ENCODE results near the gene NT5C2.

DNA sequence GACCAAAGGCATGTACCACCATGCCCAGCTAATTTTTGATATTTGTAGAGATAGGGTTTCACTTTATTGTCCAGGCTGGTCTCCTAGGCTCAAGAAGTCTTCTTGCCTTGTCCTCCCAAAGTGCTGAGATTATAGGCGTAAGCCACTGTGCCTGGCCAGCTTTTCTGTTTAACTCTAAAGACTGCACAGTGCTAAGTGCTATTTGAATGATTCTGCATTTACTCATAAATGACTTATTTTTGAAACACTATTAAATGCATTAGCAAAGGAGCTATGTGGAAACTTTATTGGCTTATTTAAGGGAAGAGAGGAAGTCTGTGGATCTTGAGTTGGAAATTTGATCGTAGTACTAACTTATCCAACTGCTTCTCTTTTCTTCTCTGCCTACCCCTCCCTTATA lies 89.1 kb downstream of the NT5C2 start:
- TF ChIP-seq, protein P1, sequence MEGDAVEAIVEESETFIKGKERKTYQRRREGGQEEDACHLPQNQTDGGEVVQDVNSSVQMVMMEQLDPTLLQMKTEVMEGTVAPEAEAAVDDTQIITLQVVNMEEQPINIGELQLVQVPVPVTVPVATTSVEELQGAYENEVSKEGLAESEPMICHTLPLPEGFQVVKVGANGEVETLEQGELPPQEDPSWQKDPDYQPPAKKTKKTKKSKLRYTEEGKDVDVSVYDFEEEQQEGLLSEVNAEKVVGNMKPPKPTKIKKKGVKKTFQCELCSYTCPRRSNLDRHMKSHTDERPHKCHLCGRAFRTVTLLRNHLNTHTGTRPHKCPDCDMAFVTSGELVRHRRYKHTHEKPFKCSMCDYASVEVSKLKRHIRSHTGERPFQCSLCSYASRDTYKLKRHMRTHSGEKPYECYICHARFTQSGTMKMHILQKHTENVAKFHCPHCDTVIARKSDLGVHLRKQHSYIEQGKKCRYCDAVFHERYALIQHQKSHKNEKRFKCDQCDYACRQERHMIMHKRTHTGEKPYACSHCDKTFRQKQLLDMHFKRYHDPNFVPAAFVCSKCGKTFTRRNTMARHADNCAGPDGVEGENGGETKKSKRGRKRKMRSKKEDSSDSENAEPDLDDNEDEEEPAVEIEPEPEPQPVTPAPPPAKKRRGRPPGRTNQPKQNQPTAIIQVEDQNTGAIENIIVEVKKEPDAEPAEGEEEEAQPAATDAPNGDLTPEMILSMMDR (IDR thresholded peaks at IDR 0.05; ENCODE audit: low read depth, low read length, poor library complexity, severe bottlenecking) = no peak
- no peak for TF ChIP-seq EZH2phosphoT487 (IDR thresholded peaks at IDR 0.05; ENCODE audit: borderline replicate concordance, low read length)
